Upper lobe of right lung (tissue), 1 donor: ENCODE data around the gene ZNF813. TPM values are rescaled to one million over a fixed set of nuclear protein-coding genes. Genes with fewer than 3 reads are reported as not detected.

Experiments
- ATAC-seq: fragments of 200-7000 bp; cut with Tn5 transposase; one replicate; pipeline ENCODE4 v1.9.1; 2020; ENCODE audit warnings: mild to moderate bottlenecking, moderate library complexity
- DNase-seq: peaks from one replicate; pipeline ENCODE4 v3.0.0-alpha.2; 2020
- H3K27ac ChIP-seq: fragments of 200-600 bp; one replicate; pipeline ENCODE4 v1.8.0; 2022
- H3K27me3 ChIP-seq: fragments of 200-600 bp; one replicate; pipeline ENCODE4 v1.8.0; 2022; ENCODE audit warnings: mild to moderate bottlenecking
- H3K36me3 ChIP-seq: fragments of 200-600 bp; one replicate; pipeline ENCODE4 v1.8.0; 2022
- H3K4me1 ChIP-seq: fragments of 200-600 bp; one replicate; pipeline ENCODE4 v1.8.0; 2022
- H3K4me3 ChIP-seq: fragments of 200-600 bp; one replicate; pipeline ENCODE4 v1.8.0; 2022; ENCODE audit warnings: mild to moderate bottlenecking
- H3K9me3 ChIP-seq: fragments of 200-600 bp; one replicate; pipeline ENCODE4 v1.8.0; 2022
- intact Hi-C: fragments of 100-400 bp; cut with DNase I; formaldehyde crosslinking; loops from one replicate; pipeline ENCODE4 v1.11.0; 2022
- total RNA-seq: library from RNA; stranded (reverse); fragmentation: NEBNext Ultra II Directional; extraction: Animal tissue kit (Norgen Biotek cat#: 25700); gene quantifications from one replicate; pipeline ENCODE4 v1.2.1, GENCODE V29; 2021
- TF ChIP-seq, protein P1 (sequence below): fragments of 200-600 bp; IDR thresholded peaks from one replicate; pipeline ENCODE4 v1.8.0; 2022; ENCODE audit warnings: antibody characterized with exemption
- donor health status: DM: no; HTN: yes; CAD: no; lungs with severe emphysema.

Gene ZNF813
- total RNA-seq, 1 donor from 2014 or later: 4.6 TPM

- TF ChIP-seq, protein P1, sequence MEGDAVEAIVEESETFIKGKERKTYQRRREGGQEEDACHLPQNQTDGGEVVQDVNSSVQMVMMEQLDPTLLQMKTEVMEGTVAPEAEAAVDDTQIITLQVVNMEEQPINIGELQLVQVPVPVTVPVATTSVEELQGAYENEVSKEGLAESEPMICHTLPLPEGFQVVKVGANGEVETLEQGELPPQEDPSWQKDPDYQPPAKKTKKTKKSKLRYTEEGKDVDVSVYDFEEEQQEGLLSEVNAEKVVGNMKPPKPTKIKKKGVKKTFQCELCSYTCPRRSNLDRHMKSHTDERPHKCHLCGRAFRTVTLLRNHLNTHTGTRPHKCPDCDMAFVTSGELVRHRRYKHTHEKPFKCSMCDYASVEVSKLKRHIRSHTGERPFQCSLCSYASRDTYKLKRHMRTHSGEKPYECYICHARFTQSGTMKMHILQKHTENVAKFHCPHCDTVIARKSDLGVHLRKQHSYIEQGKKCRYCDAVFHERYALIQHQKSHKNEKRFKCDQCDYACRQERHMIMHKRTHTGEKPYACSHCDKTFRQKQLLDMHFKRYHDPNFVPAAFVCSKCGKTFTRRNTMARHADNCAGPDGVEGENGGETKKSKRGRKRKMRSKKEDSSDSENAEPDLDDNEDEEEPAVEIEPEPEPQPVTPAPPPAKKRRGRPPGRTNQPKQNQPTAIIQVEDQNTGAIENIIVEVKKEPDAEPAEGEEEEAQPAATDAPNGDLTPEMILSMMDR: no peak
- no peak for ATAC-seq
- Histone ChIP-seq H3K27ac (no peak overlapping the region), H3K36me3 (no peaks in the 10 kb centered on the region), H3K9me3 (no peaks in the 10 kb centered on the region), H3K4me1 (no peaks in the 10 kb centered on the region), H3K4me3 (no peak overlapping the region), H3K27me3 (peaks cover 3% of the 10 kb centered on the region)
- intact Hi-C loops: no loop called here
- DNase-seq: no peak
These were observed 39.2 kb downstream of the ZNF813 start for GRCh38 chr19:53506728-53507127.

GRCh38 chr19:53507523-53508442, 40.2 kb downstream of the ZNF813 start:
- H3K27me3 ChIP-seq: peaks cover 3% of the 10 kb centered on the region
- H3K27ac ChIP-seq: no peak overlapping the region
- no peaks in the 10 kb centered on the region for H3K36me3 ChIP-seq
- no peaks in the 10 kb centered on the region for H3K9me3 ChIP-seq
- intact Hi-C loops: no loop called here
- ATAC-seq: no peak
- DNase-seq: no peak
- no peaks in the 10 kb centered on the region for H3K4me1 ChIP-seq
- TF ChIP-seq, protein P1: no peak
- H3K4me3 ChIP-seq: no peak overlapping the region

GRCh38 chr19:53509443-53509842, 41.9 kb downstream of the ZNF813 start:
- Histone ChIP-seq H3K36me3 (no peaks in the 10 kb centered on the region), H3K4me3 (no peak overlapping the region), H3K4me1 (no peaks in the 10 kb centered on the region), H3K27me3 (peaks cover 3% of the 10 kb centered on the region), H3K9me3 (no peaks in the 10 kb centered on the region), H3K27ac (no peak overlapping the region)
- TF ChIP-seq, protein P1: no peak
- DNase-seq (no peak), ATAC-seq (no peak)
- intact Hi-C loops: no loop called here

DNA sequence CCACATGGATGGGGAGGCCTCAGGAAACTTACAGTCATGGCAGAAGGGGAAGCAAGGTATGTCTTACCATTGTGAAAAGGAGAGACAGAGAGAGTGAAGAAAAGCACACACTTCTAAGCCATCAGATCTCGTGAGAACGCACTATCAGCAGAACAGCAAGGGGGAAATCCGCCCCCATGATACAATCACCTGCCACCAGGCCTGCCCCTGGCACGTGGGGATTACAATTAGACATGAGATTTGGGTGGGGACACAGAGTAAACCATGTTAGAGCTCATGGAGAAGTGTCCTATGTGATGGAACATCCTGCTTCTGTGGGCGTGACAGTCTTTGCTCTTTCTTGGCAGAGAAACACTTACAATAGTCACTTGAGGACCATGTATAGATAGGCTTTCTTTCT, 42.3 kb downstream of the ZNF813 start:
- DNase-seq (no peak), ATAC-seq (no peak)
- H3K4me3 ChIP-seq: no peak overlapping the region
- H3K9me3 ChIP-seq: no peaks in the 10 kb centered on the region
- no peaks in the 10 kb centered on the region for H3K4me1 ChIP-seq
- intact Hi-C loops: no loop called here
- no peak overlapping the region for H3K27ac ChIP-seq
- TF ChIP-seq, protein P1: no peak
- no peaks in the 10 kb centered on the region for H3K36me3 ChIP-seq
- peaks cover 3% of the 10 kb centered on the region for H3K27me3 ChIP-seq

GRCh38 chr19:53511357-53511756, 43.8 kb downstream of the ZNF813 start:
- Histone ChIP-seq H3K27me3 (peaks cover 3% of the 10 kb centered on the region), H3K4me1 (no peaks in the 10 kb centered on the region), H3K27ac (no peak overlapping the region), H3K9me3 (no peaks in the 10 kb centered on the region), H3K36me3 (no peaks in the 10 kb centered on the region), H3K4me3 (no peak overlapping the region)
- intact Hi-C loops: no loop called here
- DNase-seq (no peak), ATAC-seq (no peak)
- TF ChIP-seq, protein P1: no peak
